Measurements from ENCODE around the gene AP4M1.

Gene AP4M1, protein sequence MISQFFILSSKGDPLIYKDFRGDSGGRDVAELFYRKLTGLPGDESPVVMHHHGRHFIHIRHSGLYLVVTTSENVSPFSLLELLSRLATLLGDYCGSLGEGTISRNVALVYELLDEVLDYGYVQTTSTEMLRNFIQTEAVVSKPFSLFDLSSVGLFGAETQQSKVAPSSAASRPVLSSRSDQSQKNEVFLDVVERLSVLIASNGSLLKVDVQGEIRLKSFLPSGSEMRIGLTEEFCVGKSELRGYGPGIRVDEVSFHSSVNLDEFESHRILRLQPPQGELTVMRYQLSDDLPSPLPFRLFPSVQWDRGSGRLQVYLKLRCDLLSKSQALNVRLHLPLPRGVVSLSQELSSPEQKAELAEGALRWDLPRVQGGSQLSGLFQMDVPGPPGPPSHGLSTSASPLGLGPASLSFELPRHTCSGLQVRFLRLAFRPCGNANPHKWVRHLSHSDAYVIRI

GRCh38 chr7:100101016-100101862 is at the start of gene AP4M1, which contains the start of gene MCM7:
TSS of gene AP4M1 (plus strand) at chr7:100101643. CDS start at chr7:100101715, 72 bp downstream.
TSS of gene MCM7 (minus strand) at chr7:100101397. CDS start at chr7:100101294, 103 bp downstream.
- DNase-seq (ENCODE audit: low spot score): peak; percentile 98

DNA sequence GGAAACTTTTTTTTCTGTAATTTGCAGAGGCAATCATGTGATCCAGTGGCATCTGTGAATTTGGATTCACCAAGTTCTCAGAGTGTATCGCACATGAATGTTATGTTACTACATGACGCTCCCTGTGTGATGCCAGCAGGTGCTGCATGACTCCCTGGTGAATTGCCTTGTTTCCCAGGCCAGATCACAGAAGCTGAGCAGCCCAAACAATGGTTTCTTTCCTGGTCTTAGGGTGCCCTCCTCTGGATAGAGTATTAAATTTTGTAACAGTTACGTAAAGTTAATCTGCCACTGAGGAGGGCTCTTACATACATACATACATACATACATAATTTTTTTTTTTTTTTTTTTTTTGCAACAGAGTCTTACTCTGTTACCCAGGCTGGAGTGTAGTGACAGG is 48.2 kb upstream of the AP4M1 start:
- DNase-seq (ENCODE audit: low spot score): peak; percentile 79

- no peak for DNase-seq (ENCODE audit: low spot score)
Measured at GRCh38 chr7:100057006-100057405, 44.4 kb upstream of the AP4M1 start.

DNA sequence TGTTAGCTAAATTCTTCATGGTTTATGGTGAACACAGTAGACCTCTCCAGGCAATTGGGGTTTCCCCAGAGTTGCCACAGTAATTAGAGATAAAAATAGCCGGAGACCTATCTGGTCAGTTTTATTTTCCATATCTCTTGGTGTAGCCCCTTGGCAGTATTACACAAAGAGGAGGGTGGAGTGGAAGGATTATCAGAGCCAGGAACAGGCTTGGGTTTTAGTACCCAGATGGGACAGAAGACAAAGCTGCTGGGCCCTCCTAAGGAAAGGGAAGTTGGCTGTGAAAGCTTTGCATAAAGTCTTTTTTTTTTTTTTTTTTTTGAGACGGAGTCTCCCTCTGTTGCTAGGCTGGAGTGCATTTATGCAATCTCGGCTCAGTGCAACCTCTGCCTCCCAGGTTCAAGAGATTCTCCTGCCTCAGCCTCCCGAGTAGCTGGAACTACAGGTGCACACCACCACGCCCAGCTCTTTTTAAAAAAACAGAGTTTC is 42.1 kb upstream of the AP4M1 start:
- DNase-seq (ENCODE audit: low spot score): no peak

DNA sequence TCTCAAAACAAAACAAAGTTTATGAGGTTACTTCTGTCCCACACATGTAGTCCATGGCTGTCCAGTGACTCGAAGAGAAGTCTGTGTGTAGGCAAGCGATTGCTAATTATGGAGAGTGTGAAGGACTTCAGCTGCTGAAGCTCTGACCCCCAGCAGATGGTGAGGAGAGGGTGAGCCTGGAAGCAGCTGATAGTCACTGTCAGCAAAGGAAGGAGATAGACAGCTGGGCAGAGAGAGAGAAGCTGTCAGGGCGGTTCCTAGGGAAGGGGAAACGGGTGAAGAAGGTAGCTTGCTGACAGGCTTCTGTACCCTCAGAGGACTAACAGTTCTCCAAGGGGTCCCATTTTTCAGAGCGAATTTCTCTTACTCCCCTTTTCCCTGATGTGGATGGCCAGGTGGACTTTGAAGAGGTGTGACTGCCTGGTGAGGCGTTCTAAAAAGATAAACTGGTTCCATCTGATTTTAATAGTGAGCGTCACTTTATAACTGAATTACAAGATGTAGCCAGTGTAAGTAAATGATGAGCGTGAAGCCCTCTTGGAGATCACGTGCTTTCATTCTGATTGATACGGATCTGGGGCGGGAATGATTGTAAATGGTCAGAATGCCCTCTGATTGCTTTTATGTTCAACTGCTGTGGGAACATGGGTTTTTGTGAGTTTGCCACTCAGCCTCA is 39.8 kb upstream of the AP4M1 start:
- DNase-seq (ENCODE audit: low spot score): no peak

- DNase-seq (ENCODE audit: low spot score): no peak
Measured at GRCh38 chr7:100063376-100063775, 38.1 kb upstream of the AP4M1 start.

GRCh38 chr7:100064162-100064561 is 37.3 kb upstream of the AP4M1 start:
- no peak for DNase-seq (ENCODE audit: low spot score)

DNA sequence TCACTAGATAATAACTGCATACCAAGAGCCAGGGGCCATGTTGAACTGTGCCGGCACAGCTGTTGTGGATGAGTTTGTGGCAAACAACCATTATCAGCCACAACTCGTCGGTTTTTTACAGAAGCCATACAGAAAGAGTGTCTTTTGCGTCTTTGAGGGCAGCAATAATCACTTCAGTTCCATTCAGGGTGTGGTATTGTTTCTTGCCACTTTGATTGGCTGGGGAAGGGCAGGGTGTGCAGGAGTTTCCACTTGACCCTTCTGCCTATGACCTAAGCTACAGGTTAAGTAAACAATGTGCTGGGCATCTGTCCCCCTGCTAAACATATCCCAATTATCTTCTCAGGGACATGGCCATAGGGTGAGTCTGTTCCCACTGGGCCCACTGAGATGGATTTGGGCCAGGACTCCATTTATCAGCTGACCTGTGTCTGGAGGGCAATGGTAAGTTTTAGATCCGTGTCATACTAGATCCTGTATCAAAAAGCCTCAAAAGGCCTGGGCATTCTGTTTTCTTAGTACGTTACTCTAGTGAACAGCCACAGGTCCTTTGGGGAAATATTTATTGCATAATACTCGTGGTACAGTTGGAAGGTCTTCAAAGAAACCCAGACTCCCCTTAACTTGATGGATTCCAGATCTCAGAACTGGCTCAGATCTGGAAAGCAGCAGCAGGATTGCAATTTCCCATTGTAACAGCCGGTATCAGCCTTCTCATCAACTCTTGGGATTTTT is 35.8 kb upstream of the AP4M1 start:
- DNase-seq (ENCODE audit: low spot score): peak; percentile 34

DNA sequence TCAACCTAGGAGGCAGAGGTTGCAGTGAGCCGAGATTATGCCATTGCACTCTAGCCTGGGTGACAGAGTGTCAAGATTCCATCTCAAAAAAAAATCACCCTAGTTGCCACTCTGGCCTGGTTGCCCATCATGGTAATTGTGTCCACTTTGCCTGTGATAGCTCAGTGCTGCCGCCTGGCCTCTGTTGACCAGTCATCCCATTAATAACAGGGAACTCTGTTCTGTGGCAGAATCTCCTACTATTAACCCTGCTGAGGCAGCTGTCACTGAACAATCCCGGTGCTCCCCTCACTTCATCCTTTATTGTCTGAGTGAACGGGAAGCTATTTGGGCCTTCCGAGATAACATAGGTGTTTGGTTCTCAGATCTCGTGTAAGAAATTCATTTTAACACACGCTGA is 34.5 kb upstream of the AP4M1 start:
- no peak for DNase-seq (ENCODE audit: low spot score)

GRCh38 chr7:100069991-100070390 is 31.5 kb upstream of the AP4M1 start:
- DNase-seq (ENCODE audit: low spot score): no peak

DNA sequence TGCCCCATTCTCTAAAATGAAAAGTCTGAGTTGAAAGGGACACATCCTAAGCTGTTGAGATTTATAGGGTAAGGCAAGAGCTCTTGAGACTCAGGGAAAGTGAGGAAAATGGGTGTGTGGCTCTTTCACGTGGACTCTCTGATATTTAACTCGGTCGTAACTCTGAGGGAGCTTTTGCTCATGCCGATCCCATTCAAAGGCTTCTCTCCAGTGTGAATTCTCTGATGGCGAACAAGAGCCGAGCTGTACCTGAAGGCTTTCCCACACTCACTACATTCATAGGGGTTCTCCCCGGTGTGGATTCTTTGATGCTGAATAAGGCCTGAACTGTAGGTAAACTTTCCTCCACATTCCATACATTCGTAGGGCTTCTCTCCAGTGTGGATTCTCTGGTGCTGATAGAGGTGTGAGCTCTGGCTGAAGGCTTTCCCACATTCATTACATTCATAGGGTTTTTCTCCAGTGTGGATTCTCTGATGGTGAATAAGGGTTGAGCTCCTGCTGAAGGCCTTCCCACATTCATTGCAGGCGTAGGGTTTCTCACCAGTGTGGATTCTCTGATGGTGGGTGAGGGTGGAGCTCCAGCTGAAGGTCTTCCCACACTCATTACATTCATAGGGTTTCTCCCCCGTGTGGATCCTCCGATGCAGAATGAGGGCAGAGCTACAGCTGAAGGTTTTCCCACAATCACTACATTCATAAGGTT is 30.3 kb upstream of the AP4M1 start:
- no peak for DNase-seq (ENCODE audit: low spot score)

- DNase-seq (ENCODE audit: low spot score): no peak
Measured at GRCh38 chr7:100072462-100072861, 29.0 kb upstream of the AP4M1 start.

GRCh38 chr7:100074841-100075240 is 26.6 kb upstream of the AP4M1 start:
- DNase-seq (ENCODE audit: low spot score): no peak

DNA sequence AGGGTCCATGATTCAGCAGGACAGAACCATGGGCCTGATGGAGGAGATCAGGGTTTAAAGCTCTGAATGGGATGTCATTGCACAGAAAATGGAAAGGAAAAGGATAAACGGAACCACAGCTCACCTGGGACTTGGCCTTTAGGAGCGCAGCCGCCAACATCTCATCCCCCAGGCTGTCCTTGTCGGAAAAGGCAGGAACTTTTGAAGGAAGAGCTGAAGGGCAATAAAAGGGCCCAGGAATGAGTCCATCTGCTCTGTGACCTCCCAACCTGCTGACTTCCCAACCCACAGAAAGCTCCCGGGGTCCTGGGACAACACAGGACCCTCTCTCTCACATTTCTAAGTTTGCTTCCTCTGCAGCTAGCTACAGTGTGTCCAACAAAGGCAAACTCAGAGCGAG is 26.0 kb upstream of the AP4M1 start:
- DNase-seq (ENCODE audit: low spot score): no peak

DNA sequence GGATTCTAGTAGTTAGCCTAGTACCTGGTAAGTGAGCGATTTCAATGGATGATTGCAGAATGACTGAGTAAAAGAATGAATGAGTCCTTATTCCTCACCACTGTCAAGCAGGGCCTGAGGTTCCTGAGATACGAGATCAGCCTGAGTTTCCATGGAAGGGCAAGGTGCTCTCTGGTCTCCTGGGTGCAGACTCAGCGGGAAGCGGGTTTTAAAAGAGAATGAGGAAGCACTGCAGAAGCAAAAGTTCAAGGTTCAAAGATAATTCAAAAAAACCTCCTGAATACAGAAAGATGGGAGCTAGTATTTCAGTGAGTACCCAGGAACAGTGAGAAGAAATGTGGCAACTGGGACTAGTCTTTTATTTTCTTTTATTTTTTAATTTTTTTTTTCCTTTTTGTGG is 24.2 kb upstream of the AP4M1 start:
- DNase-seq (ENCODE audit: low spot score): no peak

DNA sequence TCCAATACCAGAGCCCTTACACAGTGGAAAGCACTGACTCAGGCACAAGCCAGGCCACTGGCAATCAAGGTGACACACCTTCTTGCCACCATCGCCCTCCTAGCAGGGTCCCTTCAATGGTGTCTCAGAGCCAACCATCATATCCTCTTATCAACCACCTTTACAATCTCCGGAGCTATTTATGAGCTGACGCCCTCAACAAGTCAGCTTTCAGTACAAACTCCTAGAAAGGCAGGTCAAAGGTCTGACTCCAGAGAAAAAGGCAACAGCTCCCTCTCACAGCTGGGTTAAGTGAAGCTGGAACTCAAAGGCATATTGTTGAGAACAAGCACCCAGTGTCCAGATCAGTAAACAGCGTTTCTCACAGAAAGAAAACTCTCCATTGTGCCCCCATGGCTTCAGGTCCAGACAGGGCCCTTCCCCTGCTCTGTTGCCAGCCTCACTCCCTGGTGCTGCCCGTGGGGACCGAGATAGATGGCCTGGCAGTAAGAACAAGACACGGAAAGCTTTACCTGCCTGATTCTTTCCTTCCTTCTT is 22.4 kb upstream of the AP4M1 start:
- no peak for DNase-seq (ENCODE audit: low spot score)

- DNase-seq (ENCODE audit: low spot score): no peak
Measured at GRCh38 chr7:100080907-100081534, 20.4 kb upstream of the AP4M1 start.

- DNase-seq (ENCODE audit: low spot score): peak; percentile 97
Measured at GRCh38 chr7:100081535-100082102, 19.8 kb upstream of the AP4M1 start, which contains the start of gene ZNF3. TSS of gene ZNF3 (minus strand) at chr7:100081723. CDS start at chr7:100077357, 4,366 bp downstream.

DNA sequence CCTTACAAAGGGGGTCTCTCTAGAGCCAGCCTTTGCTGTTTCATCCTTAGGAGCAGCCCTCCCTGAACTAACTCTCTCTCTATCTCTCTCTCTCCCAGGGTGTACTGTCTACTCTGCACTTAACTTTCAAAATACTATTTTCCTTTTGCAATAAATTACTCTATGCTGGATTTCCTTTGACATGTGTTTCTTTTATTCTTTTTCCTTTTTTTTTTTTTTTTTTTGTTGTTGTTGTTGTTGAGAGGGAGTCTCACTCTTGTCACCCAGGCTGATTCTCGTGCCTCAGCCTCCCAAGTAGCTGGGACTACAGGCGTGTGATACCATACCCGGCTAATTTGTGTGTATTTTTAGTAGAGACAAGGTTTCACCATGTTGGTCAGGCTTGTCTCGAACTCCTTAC is 18.5 kb upstream of the AP4M1 start:
- no peak for DNase-seq (ENCODE audit: low spot score)

DNA sequence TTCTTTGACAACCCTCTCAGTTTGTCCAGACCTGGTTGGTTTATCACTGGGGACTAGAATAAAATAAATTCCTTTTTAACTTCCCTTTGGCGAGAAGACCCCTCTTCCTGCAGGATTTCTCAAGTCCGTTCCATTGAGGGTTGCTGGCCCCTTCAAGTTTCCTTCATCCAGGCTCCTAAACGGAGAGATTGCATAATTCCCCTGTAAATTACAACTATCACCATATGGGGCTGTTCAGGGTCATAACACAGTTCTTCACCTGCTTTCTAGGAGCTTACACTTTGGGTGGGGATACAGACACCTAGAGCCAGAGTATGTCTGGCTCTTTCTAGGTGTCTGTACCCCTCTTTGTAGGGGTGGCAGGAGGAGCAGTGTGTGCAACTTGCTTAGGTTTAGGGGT is 15.9 kb upstream of the AP4M1 start:
- no peak for DNase-seq (ENCODE audit: low spot score)
